ENCODE results near the gene AKAP8L. TPM values are rescaled to one million over a fixed set of nuclear protein-coding genes. Genes with fewer than 3 reads are reported as not detected.

AKAP8L gene
- total and polyA plus RNA-seq, 2 donors from 2014 or later = 44.3 to 122 TPM

DNA sequence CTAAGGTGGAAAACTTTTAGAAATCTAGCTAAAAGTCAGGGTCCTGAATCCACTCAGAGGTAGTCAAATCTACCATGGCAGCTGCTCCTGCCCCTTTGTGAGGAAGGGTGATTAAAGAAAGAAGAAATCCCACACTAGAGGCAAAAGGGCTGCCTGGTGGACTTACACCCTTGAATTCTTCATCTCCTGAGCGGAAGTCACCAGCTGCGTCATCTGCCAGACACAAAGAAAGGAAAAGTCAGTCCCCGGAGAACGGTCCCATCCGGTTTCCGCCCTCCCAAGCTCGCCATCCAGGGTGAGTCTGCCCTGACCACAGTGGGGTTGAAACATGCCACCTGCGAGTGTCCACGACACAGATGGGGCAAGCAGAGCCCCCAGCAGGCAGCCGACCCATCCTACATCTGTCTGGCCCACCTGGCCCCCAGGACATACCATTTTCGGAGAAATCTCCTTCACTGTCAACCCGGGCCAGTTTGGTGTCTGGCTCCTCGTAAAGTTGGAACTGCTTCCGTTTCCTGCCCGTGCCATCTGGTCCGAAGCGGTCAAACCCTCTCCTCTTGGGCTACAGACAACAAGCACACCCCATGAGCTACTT, 46.9 kb downstream of the AKAP8L start:
- no peak overlapping the region for H3K4me3 ChIP-seq (ENCODE audit: low read length in 3 of 3)
- H3K9me3 ChIP-seq (ENCODE audit: control insufficient read depth in 2 of 3, insufficient read depth in 1 of 3, low read length in 3 of 3) = no peaks in the 10 kb centered on the region
- H3K27me3 ChIP-seq (ENCODE audit: control insufficient read depth, insufficient read depth, low read length) = no peaks in the 10 kb centered on the region
- TF ChIP-seq CTCF (IDR thresholded peaks at IDR 0.05; ENCODE audit: borderline replicate concordance, extremely low read depth, insufficient read depth) = no peak
- peaks cover 0 to 46% (median 28%) of the 10 kb centered on the region in 3 donors for H3K36me3 ChIP-seq (ENCODE audit: control insufficient read depth in 2 of 3, insufficient read depth in 3 of 3, low read length in 3 of 3)
- peak in 1 of 5 donors; percentile 63 for DNase-seq
- peaks cover 0 to 28% (median 22%) of the 10 kb centered on the region in 3 donors for H3K4me1 ChIP-seq (ENCODE audit: control insufficient read depth in 2 of 3, insufficient read depth in 2 of 3, low read depth in 1 of 3, low read length in 3 of 3)
- FAIRE-seq = no peak
- no peak overlapping the region for H3K27ac ChIP-seq (ENCODE audit: low read depth in 2 of 2, low read length in 2 of 2)
- intact Hi-C loops (cut with DNase I) = no loop called here
- no peak overlapping the region for H3K9ac ChIP-seq (ENCODE audit: low read length in 3 of 3)

DNA sequence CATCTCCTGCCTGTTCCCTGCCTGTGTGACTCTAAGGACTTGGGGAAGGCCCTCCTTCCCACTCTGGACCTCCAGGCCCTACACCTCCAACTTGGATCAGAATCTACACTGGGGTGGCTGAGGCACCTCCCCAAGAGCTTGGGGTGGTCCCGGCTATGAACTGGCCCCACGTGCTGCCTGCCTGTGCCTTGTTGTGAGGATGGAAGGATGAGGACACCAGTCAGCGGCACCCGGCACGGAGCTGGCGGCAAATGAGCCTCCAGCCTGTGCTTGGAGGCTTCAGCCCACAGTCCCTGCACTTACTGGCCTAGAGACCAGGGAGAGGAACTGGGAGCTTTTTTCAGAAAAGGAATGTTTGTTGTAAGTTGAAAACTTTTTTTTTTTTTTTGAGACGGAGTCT, 47.7 kb downstream of the AKAP8L start:
- intact Hi-C loops (cut with DNase I) = no loop called here
- no peak for FAIRE-seq

GRCh38 chr19:15369594-15369891, 49.2 kb downstream of the AKAP8L start:
- TF ChIP-seq CTCF (IDR thresholded peaks at IDR 0.05; ENCODE audit: borderline replicate concordance, extremely low read depth, insufficient read depth) = no peak
- Histone ChIP-seq H3K36me3 (ENCODE audit: control insufficient read depth in 2 of 3, insufficient read depth in 3 of 3, low read length in 3 of 3) (peaks cover 0 to 58% (median 32%) of the 10 kb centered on the region in 3 donors), H3K9ac (ENCODE audit: low read length in 3 of 3) (no peak overlapping the region), H3K4me3 (ENCODE audit: low read length in 3 of 3) (no peak overlapping the region), H3K27me3 (ENCODE audit: control insufficient read depth, insufficient read depth, low read length) (no peaks in the 10 kb centered on the region), H3K9me3 (ENCODE audit: control insufficient read depth in 2 of 3, insufficient read depth in 1 of 3, low read length in 3 of 3) (no peaks in the 10 kb centered on the region), H3K27ac (ENCODE audit: low read depth in 2 of 2, low read length in 2 of 2) (no peak overlapping the region), H3K4me1 (ENCODE audit: control insufficient read depth in 2 of 3, insufficient read depth in 2 of 3, low read depth in 1 of 3, low read length in 3 of 3) (peaks cover 0 to 11% (median 3%) of the 10 kb centered on the region in 3 donors)
- intact Hi-C loops (cut with DNase I) = no loop called here
- FAIRE-seq = no peak
- peak in 1 of 5 donors; percentile 56 for DNase-seq

More for the DNA sequence above, 47.7 kb downstream of the AKAP8L start:
- Histone ChIP-seq H3K4me1 (ENCODE audit: control insufficient read depth in 2 of 3, insufficient read depth in 2 of 3, low read depth in 1 of 3, low read length in 3 of 3) (peaks cover 0 to 23% (median 16%) of the 10 kb centered on the region in 3 donors), H3K4me3 (ENCODE audit: low read length in 3 of 3) (no peak overlapping the region), H3K27me3 (ENCODE audit: control insufficient read depth, insufficient read depth, low read length) (no peaks in the 10 kb centered on the region), H3K9ac (ENCODE audit: low read length in 3 of 3) (no peak overlapping the region), H3K36me3 (ENCODE audit: control insufficient read depth in 2 of 3, insufficient read depth in 3 of 3, low read length in 3 of 3) (peaks cover 0 to 46% (median 28%) of the 10 kb centered on the region in 3 donors), H3K9me3 (ENCODE audit: control insufficient read depth in 2 of 3, insufficient read depth in 1 of 3, low read length in 3 of 3) (no peaks in the 10 kb centered on the region), H3K27ac (ENCODE audit: low read depth in 2 of 2, low read length in 2 of 2) (no peak overlapping the region)
- no peak for TF ChIP-seq CTCF (IDR thresholded peaks at IDR 0.05; ENCODE audit: borderline replicate concordance, extremely low read depth, insufficient read depth)
- peak in 1 of 5 donors; percentile 14 for DNase-seq
